ENCODE data around the gene SERPINB10.

- TF ChIP-seq, protein P1, sequence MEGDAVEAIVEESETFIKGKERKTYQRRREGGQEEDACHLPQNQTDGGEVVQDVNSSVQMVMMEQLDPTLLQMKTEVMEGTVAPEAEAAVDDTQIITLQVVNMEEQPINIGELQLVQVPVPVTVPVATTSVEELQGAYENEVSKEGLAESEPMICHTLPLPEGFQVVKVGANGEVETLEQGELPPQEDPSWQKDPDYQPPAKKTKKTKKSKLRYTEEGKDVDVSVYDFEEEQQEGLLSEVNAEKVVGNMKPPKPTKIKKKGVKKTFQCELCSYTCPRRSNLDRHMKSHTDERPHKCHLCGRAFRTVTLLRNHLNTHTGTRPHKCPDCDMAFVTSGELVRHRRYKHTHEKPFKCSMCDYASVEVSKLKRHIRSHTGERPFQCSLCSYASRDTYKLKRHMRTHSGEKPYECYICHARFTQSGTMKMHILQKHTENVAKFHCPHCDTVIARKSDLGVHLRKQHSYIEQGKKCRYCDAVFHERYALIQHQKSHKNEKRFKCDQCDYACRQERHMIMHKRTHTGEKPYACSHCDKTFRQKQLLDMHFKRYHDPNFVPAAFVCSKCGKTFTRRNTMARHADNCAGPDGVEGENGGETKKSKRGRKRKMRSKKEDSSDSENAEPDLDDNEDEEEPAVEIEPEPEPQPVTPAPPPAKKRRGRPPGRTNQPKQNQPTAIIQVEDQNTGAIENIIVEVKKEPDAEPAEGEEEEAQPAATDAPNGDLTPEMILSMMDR (IDR thresholded peaks at IDR 0.05) = no peak
- no peak for TF ChIP-seq EP300 (IDR thresholded peaks at IDR 0.05)
- TF ChIP-seq POLR2A (IDR thresholded peaks at IDR 0.05) = no peak
Measured at GRCh38 chr18:63882333-63883141, 25.2 kb upstream of the SERPINB10 start.
